Erythroblast (primary cell): ENCODE data around the gene DIP2B.

Experiments used
- GATA1 ChIP-seq: IDR thresholded peaks from 2 replicates; pipeline ENCODE4 v1.6.1; 2011; ENCODE audit warnings: low read depth, mild to moderate bottlenecking, control low read depth, low read length, moderate library complexity
- POLR2A ChIP-seq: IDR thresholded peaks from 2 replicates; pipeline ENCODE4 v1.6.1; 2011; ENCODE audit warnings: mild to moderate bottlenecking, low read length

- TF ChIP-seq POLR2A (no peak), GATA1 (no peak)
Measured at GRCh38 chr12:50765095-50765911, 260.5 kb downstream of the DIP2B start.
